Neural progenitor cell (in vitro differentiated cells): ENCODE results near the gene PRPS2.

Source experiments
- CTCF ChIP-seq: fragments of 200-600 bp; sonication (generic); IDR thresholded peaks from 2 replicates; pipeline ENCODE4 v1.5.1; 2017; ENCODE audit warnings: antibody characterized with exemption, mild to moderate bottlenecking
- EZH2phosphoT487 ChIP-seq: fragments of 200-600 bp; sonication (generic); IDR thresholded peaks from 2 replicates; pipeline ENCODE4 v1.6.1; 2017; ENCODE audit warnings: antibody characterized with exemption

GRCh38 chrX:12867685-12868084 lies 76.5 kb downstream of the PRPS2 start:
- TF ChIP-seq CTCF (no peak), EZH2phosphoT487 (no peak)
